ENCODE results near the gene DLGAP3.

GRCh38 chr1:34975338-34975737, 45.9 kb upstream of the DLGAP3 start:
- TF ChIP-seq CTCF (IDR thresholded peaks at IDR 0.05) (no peak), POLR2A (IDR thresholded peaks at IDR 0.05) (no peak)

Measured in heart left ventricle (tissue), 13 donors.